Endothelial cell (in vitro differentiated cells): Measurements from ENCODE around the gene C3orf18. TPM values are rescaled to one million over a fixed set of nuclear protein-coding genes. Genes with fewer than 3 reads are reported as not detected.

ENCODE experiments used
- DNase-seq: peaks from one replicate; pipeline ENCODE4 v3.0.0; 2021; ENCODE audit warnings: low spot score
- H3K27ac Mint-ChIP-seq: one replicate; pipeline ENCODE4 v1.8.0; 2021; ENCODE audit warnings: mixed read lengths, inconsistent platforms; ENCODE audit not compliant: unreplicated experiment
- H3K27me3 Mint-ChIP-seq: one replicate; pipeline ENCODE4 v1.8.0; 2021; ENCODE audit warnings: mild to moderate bottlenecking, moderate library complexity, mixed read lengths, inconsistent platforms; ENCODE audit not compliant: unreplicated experiment
- H3K36me3 Mint-ChIP-seq: one replicate; pipeline ENCODE4 v1.8.0; 2021; ENCODE audit warnings: mild to moderate bottlenecking, low read depth, mixed read lengths, inconsistent platforms; ENCODE audit not compliant: unreplicated experiment
- H3K4me1 Mint-ChIP-seq: one replicate; pipeline ENCODE4 v1.8.0; 2021; ENCODE audit warnings: mild to moderate bottlenecking, mixed read lengths, inconsistent platforms; ENCODE audit not compliant: unreplicated experiment
- H3K4me3 Mint-ChIP-seq: one replicate; pipeline ENCODE4 v1.8.0; 2021; ENCODE audit warnings: mild to moderate bottlenecking, mixed read lengths, inconsistent platforms; ENCODE audit not compliant: unreplicated experiment
- H3K9me3 Mint-ChIP-seq: one replicate; pipeline ENCODE4 v1.8.0; 2021; ENCODE audit warnings: mixed read lengths, inconsistent platforms; ENCODE audit not compliant: unreplicated experiment
- total RNA-seq: library from RNA; stranded (reverse); fragmentation: NEBNext Ultra II Directional; extraction: Animal tissue kit (Norgen Biotek cat#: 25700); gene quantifications from one replicate; pipeline ENCODE4 v1.2.1, GENCODE V29; 2021; ENCODE audit not compliant: unreplicated experiment
- TF ChIP-seq, protein P1 (sequence below): fragments of 200-600 bp; sonication (generic); IDR thresholded peaks from one replicate; pipeline ENCODE4 v1.5.0; 2021; ENCODE audit warnings: antibody characterized with exemption; ENCODE audit not compliant: unreplicated experiment

Gene C3orf18
- total RNA-seq, 1 donor from 2014 or later = 4.0 TPM

DNA sequence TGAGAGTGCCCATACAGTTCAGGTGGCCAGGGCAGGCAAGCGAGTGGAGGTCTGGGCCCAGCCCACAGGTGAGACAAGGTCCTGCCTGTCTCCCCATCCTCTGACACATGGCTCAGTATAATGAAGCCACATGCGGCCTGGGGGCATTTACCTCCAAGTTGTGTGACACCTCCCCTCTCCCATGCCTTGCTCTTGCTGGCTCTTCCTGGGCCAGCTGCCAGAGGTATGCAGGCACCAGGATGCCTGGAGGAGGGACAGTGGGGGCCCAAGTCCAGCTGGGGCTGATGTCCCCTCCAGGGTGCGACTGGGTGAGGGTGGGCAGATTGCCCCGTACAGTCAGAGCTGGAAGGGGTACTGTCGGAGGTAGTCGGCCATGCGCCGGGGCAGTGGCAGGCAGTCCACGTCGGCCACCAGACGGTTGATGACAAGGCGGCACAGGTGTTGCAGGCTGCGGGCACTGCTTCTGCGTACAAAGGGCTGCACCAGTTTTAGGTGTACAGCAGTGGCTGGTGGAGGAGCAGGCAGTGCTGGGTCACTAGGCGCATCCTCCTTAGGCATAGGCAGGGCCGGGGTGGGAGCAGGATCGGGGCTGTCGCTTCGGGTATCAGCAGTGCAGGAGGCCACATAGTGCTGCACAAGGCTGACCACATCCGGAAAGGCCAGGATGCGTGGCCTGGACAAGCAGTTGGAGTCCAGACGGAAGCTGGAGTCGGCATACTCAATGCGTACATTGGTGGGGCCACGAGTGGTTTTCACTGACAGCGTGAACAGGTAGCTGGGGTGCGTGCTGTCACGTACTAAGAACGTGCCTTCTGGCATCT, 39.9 kb upstream of the C3orf18 start:
- no peak for DNase-seq
- TF ChIP-seq, protein P1, sequence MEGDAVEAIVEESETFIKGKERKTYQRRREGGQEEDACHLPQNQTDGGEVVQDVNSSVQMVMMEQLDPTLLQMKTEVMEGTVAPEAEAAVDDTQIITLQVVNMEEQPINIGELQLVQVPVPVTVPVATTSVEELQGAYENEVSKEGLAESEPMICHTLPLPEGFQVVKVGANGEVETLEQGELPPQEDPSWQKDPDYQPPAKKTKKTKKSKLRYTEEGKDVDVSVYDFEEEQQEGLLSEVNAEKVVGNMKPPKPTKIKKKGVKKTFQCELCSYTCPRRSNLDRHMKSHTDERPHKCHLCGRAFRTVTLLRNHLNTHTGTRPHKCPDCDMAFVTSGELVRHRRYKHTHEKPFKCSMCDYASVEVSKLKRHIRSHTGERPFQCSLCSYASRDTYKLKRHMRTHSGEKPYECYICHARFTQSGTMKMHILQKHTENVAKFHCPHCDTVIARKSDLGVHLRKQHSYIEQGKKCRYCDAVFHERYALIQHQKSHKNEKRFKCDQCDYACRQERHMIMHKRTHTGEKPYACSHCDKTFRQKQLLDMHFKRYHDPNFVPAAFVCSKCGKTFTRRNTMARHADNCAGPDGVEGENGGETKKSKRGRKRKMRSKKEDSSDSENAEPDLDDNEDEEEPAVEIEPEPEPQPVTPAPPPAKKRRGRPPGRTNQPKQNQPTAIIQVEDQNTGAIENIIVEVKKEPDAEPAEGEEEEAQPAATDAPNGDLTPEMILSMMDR = no peak
- Mint-ChIP-seq H3K4me1 (peaks cover 21% of the 10 kb centered on the region), H3K9me3 (no peaks in the 10 kb centered on the region), H3K27me3 (peaks cover 6% of the 10 kb centered on the region), H3K36me3 (peaks cover 4% of the 10 kb centered on the region), H3K27ac (no peak overlapping the region), H3K4me3 (no peak overlapping the region)

DNA sequence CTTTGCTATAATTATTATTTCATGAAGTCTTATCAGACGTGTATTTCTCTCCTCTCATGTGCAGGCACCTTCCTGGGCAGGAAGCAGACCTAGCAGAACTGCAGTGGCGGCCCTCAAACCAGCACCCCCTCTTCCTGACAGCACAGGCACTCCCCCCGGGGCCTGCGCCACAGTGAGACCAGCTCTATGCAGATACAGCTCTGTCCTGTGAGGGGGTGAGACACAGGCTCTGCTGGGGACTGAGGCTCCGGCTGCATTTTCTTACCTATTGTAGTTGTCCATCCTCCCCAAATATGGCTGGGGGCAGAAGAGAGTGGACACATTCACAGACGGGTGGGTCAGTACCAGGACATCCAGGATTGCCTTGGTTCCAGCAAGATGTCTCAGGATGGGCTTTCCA, 39.0 kb upstream of the C3orf18 start:
- peaks cover 4% of the 10 kb centered on the region for H3K36me3 Mint-ChIP-seq
- H3K27me3 Mint-ChIP-seq = peaks cover 8% of the 10 kb centered on the region
- no peak for DNase-seq
- no peak overlapping the region for H3K4me3 Mint-ChIP-seq
- peaks cover 14% of the 10 kb centered on the region for H3K4me1 Mint-ChIP-seq
- H3K27ac Mint-ChIP-seq = no peak overlapping the region
- no peaks in the 10 kb centered on the region for H3K9me3 Mint-ChIP-seq
- TF ChIP-seq, protein P1 = no peak

DNA sequence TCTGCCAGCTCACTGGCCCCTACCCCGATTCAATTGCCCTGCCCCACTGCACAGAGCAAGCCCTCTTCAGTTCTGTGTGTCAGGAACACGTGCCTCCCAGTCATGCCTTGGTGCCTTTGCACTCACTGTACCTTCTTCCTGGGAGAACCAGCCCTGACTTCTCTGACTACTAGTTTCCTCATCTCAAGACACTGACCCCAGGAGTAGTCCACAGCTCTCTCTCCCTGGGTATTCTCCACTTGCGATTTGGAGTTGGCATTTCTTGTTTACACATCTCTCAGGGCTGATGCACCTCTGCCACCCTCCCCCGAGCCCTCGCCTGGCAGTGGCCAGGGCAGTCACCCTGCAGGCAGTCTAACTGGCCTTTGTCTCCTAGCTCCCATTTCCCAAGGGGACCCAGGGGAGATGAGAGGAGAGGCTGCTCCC, 38.4 kb upstream of the C3orf18 start:
- Mint-ChIP-seq H3K4me3 (no peak overlapping the region), H3K9me3 (no peaks in the 10 kb centered on the region), H3K4me1 (peaks cover 11% of the 10 kb centered on the region), H3K27ac (no peak overlapping the region), H3K36me3 (peaks cover 4% of the 10 kb centered on the region), H3K27me3 (peaks cover 8% of the 10 kb centered on the region)
- TF ChIP-seq, protein P1 = no peak
- no peak for DNase-seq

DNA sequence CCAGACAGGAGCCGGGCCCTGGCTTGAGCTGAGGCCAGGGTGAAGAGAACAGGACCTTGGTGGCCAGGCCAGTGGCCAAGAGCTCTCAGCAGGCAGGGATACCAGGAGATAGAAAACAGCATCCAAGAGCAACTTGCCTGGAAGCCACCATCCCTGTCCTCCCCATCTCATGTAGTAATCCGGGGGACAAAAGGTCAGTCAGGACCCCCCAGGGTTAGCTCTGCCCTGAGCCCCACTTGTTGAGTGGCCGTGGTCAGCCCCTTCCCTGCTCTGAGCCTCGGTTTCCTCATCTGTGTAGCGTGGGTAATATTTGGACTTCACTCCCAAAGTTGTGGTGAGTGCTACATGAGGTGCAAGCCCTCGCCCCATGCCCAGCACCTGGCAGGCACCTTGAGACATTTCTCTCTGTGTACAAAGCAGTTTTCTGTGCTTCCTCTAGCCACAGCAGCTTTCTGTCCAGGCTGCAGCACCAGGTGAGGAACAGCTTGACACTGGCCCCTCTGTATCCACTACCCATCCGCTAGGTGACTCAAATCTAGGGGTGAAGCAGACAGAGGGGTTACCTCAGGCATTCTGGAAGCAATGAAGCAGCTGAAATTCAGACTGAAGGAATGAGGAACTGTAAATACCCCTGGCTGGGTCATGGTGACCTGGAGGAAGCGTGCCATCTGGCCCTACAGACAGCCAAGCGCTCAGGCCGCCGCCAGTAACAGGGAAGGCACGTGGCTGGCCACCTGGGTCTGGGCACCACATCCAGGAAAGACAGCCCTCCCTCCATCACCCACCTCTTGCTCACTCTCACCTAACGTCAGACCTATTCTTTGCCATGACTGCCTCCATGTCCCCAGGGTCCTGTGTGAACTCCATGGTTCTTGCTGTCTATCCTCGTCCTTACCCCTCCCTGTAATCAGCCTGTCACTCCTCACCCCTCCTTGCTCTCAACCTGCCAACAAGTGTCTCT, 37.4 kb upstream of the C3orf18 start:
- no peak overlapping the region for H3K4me3 Mint-ChIP-seq
- DNase-seq = no peak
- peaks cover 5% of the 10 kb centered on the region for H3K4me1 Mint-ChIP-seq
- H3K27me3 Mint-ChIP-seq = peaks cover 6% of the 10 kb centered on the region
- TF ChIP-seq, protein P1 = no peak
- H3K27ac Mint-ChIP-seq = no peak overlapping the region
- no peaks in the 10 kb centered on the region for H3K9me3 Mint-ChIP-seq
- peaks cover 4% of the 10 kb centered on the region for H3K36me3 Mint-ChIP-seq
